SKM-1 treated with dmso at 0.1 percent for 144 hours (cell line): Measurements from ENCODE around the gene MCCC2.
"Not testable (repeated sequence)": the region's sequence is repeated elsewhere in the genome, so short reads cannot be mapped to it uniquely, and the experiment has no call there.

Experiments
- DNase-seq: peaks from one replicate; lab custom pipeline; 2025; ENCODE audit not compliant: unreplicated experiment; lab: John Stamatoyannopoulos, UW

MCCC2 gene

DNA sequence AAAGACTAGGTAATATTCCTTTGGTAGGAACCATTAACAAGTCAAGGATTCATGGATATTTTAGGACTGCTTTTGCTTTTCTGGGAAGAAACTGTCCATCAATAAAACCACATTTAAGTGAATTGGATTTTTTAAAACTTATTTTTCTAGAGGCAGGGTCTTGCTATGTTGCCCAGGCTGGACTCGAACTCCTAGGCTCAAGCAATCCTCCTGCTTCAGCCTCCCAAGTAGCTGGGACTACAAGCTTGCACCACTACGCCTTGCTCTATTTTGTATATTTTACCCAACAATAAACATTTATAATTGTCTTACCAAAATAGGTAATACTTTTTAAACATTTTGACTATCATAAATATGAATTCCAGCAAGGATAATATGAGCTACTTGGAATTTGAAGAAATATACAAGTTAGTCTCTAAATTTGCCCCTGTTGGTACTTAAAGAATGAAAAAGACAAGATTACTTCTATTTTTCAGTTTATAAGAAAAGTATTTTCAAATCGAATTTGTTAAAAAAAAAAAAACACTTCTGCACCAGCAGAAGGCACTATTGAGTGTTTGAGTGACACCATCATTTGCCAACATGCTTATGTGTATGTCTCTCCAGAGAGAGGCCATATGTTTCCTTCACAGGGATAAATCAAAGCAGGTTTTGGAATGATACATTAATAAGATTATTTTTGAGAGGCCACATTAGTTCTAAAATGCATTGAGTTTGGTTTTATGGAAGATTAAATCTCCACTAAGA is 71.9 kb downstream of the MCCC2 start:
- no peak for DNase-seq

DNA sequence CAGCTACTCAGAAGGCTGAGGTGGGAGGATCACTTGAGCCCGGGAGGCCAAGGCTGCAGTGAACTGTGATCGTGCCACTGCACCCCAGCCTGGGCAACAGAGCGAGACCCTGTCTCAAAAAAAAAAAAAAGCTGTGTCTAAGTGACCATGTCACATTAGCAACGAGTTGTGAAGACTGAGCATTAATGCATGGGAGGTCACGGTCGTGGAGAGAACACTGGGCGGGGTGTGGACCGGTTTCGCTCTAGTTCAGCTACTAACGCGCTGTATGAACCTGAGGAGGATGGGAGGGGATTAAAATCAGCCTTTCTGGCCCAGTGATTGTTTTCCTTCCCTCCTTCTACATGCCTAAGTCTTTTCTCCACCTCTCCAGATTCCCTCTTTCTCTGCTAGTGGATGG is 75.2 kb downstream of the MCCC2 start:
- no peak for DNase-seq

DNA sequence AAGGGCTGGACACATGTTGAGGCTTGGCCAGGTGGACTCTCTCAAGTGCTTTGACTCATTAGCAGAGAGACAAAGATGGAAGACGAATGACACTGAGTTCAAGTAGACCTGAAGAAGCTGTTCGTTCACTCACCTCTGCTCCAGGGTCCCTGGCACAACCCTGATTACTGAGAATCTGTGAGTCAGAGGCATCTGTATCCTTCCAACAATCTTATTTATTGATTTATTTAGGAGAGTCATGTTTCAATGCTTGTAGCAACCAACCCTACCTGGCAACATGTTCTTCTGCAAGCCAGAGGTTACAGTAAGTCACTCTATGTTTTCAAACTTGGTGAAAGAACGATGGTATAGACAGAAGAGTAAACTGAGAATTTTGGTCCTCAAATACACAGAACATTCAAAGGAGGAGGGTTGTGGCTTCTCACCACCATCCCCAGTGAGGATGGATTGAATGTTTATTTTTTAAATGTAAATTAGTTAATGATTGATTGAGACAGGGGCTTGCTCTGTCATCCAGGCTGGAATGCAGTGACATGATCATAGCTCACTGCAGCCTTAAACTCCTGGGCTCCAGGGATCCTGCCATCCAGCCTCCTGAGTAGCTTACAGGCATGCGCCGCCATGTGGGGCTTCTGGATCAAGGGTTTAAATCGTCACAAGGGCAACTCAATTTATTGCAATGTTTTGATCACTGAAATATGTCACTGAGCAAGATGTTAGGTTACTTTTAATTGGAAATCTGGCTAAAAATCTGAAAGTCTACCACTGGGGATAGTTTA is 76.2 kb downstream of the MCCC2 start:
- DNase-seq: no peak

DNA sequence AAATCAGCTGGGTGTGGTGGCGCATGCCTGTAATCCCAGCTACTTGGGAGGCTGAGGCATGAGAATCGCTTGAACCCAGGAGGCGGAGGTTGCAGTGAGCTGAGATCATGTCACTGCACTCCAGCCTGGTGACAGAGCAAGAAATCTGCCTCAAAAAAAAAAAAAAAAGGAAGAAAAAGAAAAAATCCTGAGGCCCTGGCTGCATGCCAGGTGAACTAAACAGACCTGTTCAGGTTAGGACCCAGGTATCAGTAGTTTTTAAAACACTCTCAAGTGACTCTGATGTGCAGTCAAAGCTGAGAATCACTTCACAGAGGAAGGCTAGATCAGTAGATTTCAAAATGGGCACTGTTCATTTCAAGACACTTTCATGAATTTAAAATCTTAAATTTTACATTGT is 77.5 kb downstream of the MCCC2 start:
- DNase-seq: not testable (repeated sequence)

DNA sequence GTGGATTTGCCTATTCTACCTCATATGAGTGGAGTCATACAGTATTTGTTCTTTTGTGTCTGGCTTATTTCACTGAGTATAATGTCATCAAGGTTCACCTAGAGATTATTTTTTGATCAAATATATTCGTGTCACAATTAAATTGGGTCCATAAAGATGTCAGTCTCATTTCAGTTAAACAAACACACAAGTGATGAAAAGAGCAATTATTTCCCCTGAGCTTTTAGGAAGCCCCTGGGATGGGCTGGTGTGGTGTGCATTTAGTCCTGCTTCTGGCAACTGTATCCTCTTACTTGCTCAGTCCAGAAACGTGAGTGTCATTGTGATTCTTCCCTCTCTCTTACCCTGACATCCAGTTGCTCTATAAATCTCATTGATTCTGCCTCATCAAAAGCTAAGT is 79.2 kb downstream of the MCCC2 start:
- DNase-seq: no peak

DNA sequence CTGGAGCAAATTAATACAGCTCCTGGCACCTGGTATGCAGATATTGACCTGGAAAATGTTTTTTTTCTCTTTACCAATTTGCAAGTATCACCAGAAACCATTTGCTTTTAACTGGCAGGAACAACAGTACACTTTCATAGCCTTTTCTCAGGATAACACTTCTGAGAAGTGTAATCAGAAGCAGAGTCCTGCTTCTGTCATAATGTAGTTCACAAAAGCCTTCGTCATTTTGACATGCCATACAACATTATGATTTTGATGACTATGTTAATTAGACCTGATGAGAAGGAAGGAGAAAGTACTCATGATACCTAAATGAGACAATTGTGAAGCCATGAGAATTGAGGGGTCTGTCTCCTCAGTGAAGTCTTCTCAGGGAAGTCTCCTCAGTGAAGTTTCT is 90.8 kb downstream of the MCCC2 start:
- no peak for DNase-seq

DNA sequence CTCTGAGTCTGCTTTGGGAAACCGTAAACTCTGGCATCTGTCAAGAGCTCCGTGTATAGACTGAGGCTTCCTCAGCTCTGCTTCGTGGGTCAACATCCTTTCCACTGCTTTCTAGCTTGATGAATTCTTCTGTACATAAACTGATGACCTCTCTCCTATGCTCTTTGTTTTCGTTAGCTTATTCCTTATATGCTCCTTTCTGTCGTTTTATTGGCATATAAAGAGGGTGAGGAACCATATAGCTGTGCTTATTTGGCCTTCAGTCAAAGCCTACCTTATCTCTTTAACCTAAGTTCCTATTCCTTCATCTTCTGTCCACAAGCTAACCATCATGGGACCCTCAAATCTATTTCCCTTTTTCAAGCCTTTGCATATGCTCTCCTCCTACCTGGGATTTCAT is 92.6 kb downstream of the MCCC2 start:
- no peak for DNase-seq

DNA sequence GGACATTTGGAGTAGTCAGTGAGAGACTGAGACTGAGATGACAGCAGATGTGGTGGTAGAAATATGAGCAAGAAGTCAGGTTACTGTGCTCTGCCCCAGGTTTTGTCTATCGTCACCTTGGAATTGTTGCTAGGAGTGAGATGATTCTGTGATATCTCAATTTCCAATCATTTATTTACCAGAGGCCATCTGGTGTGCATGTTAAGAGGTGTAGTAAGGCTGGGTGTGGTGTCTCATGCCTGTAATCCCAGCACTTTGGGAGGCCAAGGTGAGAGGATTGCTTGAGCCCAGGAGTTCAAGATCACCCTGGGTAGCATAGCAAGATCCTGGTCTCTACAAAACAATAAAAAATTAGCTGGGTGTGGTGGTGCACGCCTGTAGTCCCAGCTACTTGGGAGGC is 93.4 kb downstream of the MCCC2 start:
- no peak for DNase-seq

DNA sequence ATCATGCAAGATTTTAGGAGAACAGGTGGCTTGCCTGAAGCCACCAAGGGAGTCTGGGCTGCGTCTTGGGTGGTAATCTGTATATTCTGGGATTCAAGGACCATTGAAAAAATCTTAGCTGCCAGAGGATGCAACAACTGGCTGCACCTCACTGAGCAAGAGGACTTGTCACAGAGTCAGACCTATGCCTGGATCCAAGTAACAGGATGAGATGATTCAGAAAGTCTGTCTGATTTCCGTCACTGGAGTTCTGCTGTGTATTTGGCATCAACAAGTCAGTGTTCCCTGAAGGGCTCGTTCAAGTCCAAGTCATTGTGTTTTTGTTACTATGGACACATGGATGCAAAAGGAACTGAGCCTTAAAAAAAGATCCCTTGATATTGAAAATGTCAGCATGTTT is 94.2 kb downstream of the MCCC2 start:
- DNase-seq: no peak

DNA sequence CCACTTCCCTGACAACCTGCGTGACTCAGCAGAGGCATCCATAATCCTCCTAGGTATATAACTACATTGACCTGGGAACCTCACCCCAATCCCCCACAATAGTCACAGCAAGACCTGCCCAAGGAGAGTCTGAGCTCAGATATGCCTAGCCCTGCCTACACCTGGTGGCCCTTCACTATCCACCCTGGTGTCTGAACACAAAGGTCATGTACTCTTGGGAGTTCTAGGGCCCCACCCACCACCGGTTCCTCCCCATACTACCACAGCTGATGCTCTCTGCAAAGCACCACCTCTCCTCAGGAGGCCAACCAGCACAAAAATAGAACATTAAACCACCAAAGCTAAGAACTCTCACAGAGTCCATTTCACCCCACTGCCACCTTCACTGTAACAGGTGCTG is 97.2 kb downstream of the MCCC2 start:
- no peak for DNase-seq

DNA sequence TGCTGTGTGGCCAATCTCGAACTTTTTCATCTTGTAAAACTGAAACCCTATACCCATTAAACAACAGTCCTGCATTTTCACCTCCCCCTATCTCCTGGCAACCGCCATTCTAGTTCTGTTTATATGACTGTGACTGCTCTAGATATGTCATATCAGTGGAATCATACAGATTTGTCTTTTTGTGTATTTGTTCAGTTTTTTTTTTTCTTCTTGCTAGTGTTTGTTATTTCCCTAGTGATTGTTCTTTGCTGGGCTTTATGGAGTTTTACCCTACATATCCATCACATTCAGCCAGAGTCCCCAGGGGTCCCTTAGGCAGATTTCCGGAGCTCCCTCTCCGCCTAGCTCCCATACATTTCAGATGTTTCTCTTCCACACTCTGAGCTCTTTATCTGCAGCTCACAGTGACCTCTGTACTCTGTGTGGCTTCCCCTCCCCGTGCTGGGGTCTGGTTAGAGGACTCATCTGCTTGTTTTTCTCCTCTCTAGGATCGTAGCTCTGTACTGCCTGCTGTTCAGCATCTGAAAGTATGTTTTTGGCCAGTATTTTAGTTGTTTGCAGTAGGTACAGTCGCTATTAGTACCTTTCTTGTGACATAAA is 106.8 kb downstream of the MCCC2 start:
- no peak for DNase-seq

DNA sequence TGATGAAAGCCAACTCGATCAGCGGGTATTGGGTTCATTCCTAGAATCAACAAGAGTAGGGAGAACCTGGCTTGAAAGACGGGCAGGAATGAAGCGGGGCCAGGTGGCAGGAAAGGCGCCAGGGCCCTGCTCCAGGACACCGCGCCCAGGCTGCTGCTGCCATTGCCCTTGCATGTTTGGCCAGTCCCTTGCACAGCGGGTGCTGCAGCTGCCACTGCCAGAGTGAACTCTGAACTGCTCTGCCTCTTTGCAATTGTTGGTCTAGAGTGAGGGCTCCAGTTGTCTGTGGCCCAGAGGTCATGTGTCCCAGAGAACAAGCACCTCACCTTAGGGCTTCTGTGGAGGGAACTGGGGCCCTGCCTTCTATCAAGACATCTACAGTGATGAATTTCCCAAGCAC is 107.9 kb downstream of the MCCC2 start:
- no peak for DNase-seq

DNA sequence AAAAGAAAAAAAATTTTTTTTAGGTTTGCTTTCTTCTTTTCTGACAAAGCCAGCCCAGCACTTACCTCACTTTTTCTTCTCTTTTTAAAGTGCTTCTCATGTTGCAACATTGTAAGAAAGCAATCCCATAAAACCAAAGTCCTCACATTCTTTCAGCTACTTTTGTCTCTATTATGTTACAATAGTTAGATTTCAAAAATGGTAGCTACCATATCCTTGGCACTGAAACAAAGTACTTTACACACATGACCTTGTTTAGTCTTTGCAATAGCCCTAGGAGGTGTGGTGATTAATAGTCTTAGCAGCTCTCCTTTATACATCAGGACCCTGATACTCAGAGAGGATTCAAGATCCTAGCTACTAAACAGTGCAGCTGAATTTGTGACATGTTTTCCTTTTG is 108.5 kb downstream of the MCCC2 start:
- DNase-seq: no peak

DNA sequence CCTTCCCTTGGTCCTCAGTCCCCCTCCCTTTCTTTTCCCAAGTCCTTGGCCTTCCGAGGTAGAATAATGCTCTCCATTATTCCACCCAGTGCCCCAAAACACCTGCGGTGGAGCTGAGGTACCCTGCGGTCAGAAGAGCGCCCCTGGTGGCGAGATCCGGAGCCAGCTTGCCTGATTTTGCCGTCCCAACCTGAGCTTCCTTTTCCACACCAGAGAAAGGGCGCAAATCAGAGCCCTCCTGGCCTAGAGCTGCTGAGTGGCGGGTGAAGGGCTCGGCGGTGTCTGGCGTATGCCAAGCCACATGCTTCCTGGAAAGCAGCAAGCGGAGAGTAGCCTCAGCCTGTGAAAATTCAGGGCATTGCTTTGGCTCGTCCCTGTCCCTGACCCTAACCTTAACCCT is 110.8 kb downstream of the MCCC2 start:
- DNase-seq: no peak

DNA sequence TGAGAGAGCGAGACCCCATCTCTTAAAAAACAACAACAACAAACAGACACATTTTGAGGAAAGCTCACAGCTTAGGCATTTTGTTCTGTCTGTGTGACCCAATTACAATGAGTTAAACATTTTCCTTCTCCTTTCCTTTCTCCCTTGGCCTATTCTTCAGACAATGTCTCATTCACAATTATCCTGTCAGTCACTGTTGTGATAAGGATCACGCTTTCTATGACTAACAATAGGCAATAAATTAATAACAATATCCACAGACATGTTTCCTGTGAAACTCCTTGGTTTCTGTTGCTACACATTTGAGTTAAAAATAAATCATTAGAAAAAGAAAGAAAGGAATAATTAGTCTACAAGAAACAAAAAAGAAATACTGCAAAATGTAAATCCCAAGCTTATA is 112.1 kb downstream of the MCCC2 start:
- DNase-seq: no peak

DNA sequence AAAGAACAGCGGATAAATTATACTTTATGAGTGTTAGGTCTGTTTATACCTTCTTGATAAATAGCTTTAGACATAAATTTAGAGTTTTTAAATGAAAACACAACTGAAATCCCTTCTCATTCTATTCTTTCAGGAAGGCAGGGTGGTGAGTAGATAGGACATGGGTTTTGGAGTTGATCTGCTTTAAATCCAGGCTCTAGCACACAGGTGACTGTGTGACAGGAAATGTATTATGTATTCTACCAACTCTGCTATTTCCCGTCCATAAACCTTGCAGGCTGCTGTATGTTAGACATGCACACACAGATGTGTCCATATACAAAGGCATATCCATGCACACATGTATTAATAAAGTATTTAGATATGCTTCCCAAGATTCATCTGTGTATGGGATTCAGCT is 112.6 kb downstream of the MCCC2 start:
- no peak for DNase-seq

DNA sequence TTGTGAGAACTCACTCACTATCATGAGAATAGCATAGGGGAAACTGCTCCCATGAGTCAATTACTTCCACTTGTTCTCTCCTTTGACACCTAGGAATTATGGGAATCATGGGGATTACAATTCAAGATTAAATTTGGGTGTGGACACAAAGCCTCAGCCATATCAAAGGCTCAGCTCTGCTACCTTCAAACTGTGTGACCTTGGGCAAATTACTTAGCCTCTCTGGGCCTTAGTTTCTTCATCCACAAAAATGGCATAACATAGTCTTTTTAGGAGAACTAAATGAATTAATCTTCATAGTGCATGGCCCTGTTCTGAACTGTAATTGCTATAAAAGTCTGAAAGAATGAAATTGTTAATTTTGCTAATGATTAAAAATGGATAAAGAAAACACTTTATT is 113.7 kb downstream of the MCCC2 start:
- no peak for DNase-seq

DNA sequence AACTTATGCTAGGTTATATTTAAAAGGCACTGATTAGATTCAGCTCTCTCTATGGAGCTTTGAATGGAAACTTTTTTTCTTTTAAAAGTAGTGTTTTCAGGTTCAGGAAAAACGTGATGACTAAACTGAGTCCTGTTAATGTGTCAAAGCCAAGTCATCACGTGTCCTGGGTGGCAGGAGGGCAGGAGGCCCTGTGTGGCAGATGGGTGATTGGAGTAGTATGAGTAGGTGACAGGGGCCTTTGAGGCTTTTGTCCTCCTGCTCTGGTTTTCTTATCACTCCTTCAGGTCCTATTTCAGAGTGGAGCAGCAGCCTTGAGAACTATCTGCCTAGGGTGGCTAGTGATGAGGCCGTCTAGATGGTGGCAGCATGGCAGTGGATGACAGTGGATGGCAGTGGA is 114.3 kb downstream of the MCCC2 start:
- no peak for DNase-seq

DNA sequence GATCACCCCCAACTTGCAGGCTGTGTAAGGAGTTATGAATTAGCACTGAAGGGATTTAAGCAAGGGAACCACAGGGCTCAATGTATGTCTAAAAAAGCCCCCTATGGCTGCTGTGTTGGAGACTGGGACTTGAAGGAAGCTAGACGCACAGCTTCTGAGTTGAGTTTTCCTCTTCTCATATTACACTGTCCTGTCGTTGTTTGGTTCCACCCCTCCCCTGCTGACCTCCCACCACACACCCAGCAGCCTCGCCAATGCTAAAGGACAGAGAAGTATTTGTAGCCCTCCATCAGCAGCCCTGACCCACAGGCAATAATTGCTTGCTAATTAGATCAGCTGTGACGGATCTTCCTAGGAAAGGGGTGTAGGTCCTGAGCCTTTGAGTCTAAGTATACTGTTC is 116.8 kb downstream of the MCCC2 start:
- DNase-seq: no peak

DNA sequence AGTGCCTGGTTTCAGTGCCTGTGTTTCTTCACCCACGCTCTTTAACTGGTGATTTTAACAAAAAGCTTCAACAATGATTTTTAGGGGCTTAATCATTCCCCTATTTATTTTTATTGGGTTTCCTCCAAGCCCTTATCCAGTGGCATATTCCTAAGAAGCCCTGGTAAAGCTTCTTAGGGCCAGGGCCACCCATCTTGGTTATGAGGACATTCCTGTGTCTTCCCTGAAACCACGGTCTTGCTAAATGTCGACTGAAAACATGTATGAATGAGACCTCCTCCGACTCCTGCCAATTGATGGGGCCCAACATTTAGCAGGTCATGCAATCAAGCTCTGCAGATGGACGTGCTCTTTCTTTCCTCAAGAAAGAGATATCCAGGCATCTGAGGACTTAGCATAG is 118.3 kb downstream of the MCCC2 start:
- DNase-seq: no peak

DNA sequence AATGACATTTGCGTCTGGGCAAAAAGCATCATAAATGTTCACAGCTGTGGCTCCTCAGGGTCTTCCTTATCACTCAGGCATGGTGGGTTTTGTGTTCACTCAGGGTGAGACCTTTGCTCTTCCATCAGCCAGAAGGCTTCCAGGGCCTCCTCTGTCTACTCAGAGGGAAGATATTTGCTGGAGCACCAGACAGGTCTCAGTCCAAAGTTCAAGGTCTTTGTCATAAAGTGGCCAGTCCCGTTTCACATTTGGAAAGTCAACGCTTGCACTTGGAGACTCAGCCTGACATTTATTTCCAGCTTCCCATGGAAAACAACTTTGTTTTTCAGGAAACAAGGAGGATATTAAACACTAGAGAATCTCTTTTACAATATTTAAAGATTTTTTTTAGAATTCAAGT is 119.8 kb downstream of the MCCC2 start:
- DNase-seq: no peak
